HK-2 (cell line): ENCODE measurements around the gene HSPA6.
"Not testable (repeated sequence)": the region's sequence is repeated elsewhere in the genome, so short reads cannot be mapped to it uniquely, and the experiment has no call there.

Source experiments
- DNase-seq: peaks from one replicate; pipeline ENCODE4 v3.0.0-alpha.2; 2018; ENCODE audit not compliant: unreplicated experiment

HSPA6 gene

DNA sequence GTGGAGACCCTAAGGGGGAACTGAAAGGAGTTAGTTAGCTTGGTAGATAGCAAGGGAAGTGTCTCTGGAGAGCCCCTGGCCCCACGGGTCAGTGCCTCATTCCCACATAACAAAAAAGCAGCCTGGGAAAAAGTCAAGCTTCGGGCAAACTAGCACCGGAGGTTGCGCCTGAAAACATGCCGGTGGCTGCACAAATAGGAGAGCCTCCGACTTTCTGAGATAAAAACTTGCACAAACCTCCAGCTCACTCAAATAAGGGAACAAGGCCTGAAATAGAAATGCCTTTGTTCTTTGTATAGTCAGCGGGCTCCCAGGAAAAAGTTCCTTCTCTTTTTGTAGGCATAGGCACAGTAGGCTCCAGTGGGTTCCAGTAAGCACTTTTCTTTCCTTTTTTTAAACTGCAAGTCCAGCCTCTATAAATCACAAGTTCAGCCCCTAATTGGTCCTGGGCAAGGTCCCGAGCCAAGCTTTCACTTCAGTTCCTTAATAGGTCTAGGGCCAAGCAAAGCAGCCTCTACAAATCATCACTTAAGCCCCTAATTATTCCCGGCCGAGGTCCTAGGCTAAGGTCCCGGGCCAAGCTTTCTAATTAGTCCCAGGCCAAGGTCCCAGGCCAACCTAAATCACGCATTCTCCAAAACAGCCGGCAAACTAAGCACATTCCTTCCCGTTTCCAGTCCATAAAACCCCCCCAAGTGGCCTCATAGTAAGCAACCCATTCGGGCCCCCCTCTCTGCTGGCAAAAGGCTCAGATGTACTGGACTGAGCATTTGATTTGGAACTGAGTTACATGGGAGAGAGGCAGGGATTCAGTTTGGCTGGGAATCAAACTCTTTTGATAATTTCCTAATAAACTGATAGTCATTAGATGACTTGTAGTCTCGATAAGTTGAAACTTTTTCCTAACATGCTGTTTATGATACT, 8.6 kb downstream of the HSPA6 start:
- DNase-seq = not testable (repeated sequence)

DNA sequence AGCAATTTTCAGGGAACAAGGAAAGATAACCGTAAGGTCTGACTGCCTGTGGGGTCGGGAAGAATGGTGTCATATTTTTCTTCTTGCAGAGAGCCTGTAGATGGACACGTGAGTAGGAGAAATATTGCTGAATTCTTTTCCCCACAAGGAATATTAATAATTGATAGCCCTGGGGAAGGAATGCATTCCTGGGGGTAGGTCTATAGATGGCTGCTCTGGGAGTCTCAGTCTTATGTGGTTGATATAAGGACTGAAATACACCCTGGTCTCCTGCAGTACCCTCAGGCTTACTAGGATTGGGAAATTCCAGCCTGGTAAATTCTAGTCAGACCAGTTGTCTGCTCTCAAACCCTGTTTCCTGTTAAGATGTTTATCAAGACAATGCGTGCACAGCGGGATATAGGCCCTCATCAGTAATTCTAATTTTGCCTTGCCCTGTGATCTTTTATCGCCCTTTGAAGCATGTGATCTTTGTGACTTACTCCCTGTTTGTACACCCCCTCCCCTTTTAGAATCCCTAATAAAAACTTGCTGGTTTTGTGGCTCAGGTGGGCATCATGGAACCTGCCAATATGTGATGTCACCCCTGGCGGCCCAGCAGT, 12.8 kb downstream of the HSPA6 start:
- not testable (repeated sequence) for DNase-seq

DNA sequence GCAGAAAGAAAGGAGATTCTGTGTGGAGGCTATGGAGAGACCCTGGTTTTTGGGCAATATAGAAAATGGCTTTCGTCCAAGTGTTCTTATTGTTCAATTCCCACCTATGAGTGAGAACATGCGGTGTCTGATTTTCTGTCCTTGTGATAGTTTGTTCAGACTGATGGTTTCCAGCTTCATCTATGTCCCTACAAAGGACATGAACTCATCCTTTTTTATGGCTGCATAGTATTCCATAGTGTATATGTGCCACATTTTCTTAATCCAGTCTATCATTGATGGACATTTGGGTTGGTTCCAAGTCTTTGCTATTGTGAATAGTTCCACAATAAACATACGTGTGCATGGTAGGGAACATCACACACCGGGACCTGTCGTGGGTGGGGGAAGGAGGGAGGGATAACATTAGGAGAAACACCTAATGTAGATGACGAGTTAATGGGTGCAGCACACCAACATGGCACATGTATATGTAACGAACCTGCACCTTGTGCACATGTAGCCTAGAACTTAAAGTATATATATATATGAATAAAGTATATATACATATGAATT, 14.7 kb downstream of the HSPA6 start:
- DNase-seq = not testable (repeated sequence)

DNA sequence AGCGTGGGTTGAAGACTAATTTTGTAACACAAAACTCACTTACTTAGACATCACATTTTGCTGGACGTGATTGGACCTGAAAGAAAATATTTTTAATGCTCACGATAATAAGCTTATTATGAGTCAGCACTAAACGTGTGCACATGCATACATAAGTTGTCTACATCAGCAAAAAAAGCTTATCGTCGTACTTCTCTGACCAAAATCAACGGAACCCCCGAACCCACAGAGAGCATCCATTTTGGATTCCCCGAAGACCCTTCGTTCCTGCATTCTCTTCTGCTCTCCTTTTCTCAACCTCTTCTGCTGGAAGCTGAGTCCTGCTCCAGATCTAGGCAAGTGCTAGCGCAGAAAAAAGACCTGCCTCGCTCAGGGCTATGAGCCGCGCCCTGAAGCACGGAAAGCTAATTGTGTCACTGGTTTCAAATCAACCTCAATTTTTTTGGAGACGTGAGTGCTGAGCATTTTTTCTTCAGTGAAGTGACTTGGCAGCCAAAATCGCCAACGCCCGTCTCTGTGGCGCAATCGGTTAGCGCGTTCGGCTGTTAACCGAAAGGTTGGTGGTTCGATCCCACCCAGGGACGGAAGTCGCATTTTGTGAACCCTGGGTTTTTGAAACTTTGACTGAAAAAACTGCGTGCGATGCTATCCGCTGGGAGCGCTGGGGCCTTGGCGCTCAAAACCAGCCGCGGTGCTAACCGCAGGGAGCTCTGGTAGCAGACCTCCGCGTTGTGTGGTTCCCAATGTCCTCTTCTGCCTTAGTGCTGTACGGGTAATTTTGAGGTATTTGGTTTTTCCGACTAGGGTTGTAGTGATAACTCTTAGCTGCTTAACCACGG, 15.6 kb downstream of the HSPA6 start:
- DNase-seq = peak; percentile 91

DNA sequence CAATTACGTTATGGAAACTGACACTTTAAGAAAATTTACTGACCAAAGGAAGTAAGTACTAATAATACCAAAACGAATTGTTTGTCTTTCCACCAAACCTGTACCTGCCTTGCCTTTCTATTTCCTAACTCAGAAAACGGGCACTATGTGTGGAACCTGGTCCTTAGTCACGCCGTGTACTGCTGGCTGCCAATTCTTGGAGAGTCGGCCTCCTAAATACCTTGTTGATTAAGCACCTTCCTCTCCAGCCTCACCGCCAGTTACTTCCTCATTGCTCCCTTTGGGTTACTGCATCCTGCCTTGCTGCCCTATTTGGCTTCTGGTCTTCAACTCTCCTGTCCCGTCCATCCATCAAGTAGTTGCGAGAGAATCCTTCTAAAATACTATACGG, 16.2 kb downstream of the HSPA6 start:
- DNase-seq = not testable (repeated sequence)

DNA sequence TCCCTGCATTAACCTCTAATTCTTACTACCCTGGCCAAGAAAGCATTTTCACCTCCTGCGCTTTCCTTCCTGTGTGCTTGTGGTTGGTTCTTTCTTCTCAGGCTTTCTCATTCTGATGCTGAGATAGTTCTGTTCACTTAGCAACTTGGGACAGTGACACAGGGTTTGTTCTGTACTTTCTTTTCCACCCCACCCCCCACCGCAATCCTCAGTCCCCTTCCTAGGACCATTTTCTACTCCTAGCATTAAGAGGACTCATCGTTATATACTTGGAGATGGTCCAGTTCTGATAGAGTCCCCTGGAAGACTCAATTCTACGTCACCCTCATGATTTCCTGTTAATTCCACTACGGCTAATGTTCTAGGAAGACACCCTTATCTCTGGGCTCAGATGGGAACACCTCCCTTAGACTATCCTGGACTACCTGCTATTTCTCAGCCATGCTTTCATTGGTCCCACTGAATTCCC, 17.8 kb downstream of the HSPA6 start:
- DNase-seq = not testable (repeated sequence)

DNA sequence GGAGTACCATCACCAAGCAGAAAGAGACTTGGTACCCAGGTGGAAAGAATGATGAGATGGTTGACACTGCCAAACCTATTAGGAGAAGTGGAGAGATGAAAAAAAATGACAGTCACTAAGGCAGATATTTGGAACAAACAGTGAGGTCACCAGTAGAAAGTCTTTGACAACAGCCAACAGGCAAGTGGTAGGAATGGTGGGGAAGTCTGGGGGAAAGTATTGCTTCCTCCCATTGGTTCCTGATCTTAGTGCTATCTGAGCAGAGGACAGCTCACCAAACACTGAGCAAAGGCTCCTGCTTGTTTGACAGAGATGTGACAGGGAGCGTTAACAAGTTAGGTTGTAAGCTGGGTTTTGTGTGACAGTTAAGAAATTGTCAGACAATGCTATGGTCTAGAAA, 18.8 kb downstream of the HSPA6 start:
- not testable (repeated sequence) for DNase-seq

DNA sequence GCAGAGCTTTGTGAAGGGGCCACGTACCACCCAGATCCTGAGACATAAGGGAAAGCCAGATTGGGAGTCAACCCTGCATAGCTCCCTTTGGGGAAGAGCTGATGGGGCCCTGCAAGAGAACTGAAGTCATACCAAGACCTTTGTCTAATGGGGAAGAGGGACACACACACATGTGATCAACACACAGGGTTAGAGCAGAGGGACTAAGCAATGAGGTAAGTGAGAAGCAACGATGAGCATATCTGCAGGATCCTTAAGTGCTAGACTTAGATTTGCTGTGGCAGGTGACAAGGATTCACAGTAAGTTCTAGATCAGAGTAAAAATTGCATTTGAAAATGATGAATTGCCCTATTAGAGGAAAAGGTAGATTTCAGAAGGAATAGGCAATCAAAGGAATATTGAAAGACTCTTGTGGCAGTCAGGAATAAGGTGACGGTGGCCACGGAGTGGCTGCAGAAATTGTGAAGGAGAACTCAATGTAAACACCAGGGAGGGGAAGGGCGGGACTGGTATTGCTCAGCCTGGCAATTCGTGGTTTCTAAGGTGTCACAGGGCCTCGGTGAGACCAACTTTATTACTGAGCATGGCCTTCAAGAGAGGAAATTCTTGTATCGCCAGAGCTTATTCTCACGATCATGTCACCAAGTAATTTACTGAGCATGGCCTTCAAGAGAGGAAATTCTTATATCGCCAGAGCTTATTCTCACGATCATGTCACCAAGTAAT, 20.8 kb downstream of the HSPA6 start:
- not testable (repeated sequence) for DNase-seq

DNA sequence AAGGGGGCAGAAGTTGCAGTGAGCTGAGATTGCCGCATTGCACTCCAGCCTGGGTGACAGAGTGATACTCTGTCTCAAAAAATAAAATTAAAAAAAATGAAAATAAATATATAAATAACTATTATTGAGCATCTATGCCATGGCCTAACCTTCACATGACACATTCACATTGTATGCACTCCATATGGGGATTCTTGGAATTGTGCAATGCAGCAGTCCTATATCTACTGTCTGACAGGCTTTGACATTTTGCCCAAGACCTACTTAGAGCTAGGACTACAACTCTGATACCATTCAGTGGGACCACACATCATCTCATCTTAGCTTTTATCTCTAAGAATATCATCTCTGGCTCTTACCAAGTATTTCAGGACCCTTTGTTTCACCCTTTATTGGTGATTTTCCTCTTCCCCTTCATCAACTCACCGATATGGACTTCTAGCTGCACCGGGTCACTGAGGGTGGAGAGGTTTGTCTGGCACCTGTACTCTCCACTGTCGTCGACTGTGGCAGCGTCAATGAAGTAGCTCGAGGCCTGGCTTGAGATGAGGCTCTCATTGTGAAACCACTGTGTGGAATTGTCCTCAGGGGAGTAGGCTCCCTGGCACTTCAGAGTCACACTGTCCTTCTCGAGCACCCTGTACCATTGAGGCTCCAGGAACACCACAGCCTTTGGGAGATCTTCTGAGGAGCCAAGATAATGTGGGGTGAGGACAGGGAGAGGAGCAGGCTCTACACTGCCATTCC, 23.8 kb downstream of the HSPA6 start:
- DNase-seq = not testable (repeated sequence)

DNA sequence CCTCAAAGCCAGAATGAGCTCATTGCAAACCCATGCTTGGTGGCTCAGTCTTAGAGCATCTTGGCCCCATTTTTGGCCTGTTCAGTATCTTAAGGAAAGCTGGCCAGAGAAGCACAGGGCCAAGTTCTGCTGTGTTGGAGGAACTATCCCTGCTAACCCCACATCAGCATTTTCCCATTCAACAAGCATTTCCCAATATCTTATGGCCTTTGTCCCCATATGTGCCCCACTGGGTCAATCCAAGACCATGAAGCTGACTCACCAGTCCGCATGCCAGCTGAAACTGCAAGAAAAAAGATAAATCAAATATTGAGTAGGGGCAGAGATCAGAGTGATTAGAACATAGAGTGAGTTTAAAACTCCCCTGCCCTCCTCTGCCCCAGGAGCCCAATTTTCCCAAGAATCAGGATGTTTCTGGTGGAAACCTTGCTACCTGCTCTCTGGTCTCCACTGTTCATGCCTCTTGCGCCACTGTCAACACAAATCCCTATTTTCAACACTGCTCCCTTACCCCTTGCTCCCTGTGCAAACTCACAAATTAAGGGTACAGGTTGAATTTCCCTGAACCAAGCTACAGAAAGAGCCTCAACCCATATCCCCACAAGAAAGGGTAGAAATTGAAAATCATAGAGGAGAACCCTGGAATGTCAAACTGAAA, 24.5 kb downstream of the HSPA6 start:
- not testable (repeated sequence) for DNase-seq

DNA sequence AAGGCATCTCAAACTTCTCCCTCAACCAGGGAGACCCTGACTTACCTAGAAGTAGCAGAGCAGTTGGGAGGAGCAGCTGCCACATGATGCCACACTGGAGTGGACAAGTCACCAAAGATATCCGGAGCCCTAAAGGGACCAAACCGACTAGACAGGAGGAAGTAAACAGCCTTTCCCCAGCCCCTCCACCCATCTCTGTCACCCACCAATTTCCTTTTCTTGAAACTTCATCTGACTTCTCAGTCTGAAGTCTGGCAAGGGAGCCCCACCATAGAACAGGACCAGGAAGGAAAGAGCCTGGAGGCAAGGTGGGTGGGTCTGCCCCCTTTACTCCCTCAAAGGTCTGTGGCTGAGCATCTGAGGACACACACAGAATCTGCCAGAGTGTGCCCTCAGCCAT, 25.3 kb downstream of the HSPA6 start, which contains the start of gene FCGR3A:
Gene FCGR3A (minus strand): TSS at position 167 of the 400 bp plus-strand sequence. CDS start 82 bp downstream, at position 85.
- no peak for DNase-seq

DNA sequence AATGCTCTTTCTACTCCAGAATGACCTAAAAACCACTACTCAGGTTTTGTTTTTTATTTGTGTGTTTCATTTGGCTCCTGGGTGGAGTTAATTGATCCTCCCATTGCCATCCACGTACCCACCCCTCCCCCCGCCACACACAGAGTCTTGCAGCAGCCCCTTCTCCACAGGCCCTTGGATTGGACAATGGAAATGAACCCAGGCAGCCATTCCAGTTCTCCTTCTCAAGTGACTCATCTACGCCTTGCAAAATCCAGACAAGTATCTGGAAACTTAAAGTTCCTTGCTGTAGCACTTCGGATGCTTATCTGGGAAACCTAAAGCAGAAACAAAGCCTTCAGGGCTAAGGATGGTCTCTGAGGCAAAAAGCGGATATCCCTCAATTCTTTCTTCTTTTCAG, 26.6 kb downstream of the HSPA6 start:
- not testable (repeated sequence) for DNase-seq

DNA sequence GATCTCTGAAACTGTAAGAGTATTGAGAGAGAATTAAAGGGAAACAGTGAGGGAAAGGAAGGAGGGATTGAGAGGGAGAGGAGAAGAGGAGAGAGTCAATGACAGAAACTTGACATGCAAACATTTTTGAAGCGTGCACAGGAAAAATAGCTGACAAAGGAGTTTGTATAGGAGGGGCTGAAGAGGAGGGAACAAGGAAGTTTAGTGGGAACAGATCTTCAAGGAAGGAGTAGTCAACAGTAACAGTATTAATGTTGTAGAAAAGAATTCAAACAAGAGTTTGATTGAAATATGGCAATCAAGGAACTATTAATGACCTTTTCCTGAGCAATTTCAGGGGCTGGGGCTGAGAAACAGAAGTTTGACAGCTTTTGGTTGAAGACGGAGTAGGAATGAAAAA, 29.3 kb downstream of the HSPA6 start:
- not testable (repeated sequence) for DNase-seq

DNA sequence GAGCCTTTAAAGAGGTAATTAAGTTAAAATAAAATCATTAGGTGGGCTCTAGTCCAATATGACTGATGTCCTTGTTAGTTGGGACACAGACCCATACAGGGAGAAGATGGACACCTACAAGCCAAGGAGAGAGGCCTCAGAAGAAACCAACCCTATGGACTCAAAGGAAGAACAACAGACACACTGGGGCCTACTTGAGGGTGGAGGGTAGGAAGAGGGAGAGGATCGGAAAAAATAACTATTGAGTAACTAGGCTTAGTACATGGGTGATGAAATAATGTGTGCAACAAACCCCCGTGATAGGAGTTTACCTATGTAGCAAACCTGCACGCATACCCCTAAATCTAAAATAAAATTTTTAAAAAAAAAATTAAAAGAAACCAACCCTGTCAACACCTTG, 30.0 kb downstream of the HSPA6 start:
- not testable (repeated sequence) for DNase-seq

DNA sequence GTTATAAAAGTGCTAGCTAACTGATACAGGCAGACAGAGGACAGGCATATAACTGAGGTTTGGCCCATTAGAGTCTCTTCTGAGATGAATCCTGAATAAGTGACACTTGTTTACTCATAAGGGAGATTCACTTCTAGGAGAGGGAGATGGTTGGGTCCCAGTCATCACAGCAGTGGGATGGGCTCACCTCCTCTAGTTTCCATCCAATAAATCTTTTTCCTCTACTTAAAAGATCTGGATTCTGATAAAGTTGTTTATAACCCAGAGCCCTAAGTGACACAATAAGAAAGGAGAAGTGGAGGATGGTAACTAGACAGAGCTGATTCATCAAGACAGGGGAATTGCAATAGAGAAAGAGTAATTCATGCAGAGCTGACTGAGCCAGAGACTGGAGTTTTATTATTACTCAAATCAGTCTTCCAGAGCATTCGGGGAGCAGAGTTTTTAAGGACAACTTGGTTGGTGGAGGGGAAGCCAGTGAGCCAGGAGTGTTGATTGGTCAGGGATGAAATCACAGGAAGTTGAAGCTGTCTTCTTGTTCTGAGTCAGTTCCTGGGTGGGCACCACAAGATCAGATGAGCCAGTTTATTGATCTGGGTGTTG, 30.6 kb downstream of the HSPA6 start:
- not testable (repeated sequence) for DNase-seq

DNA sequence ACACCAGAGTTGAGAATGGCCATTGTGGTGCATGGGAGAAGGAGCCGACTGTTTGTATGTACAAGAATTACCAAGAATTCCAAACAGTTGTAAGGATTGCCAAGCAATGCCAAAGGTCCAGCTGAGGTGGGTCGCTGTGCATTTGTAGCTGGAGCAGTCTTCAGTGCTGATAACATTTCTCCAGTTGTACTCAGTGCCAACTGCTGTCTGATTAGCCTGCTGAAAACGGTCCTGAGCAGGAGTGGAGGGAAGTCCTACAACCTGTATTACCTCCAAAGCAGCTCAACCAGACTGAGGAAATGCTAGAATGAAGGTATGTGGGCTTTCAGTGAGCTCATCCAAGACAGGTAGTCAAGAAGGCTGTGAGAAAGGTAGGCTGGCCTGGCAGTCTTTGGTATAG, 31.8 kb downstream of the HSPA6 start:
- DNase-seq = not testable (repeated sequence)

DNA sequence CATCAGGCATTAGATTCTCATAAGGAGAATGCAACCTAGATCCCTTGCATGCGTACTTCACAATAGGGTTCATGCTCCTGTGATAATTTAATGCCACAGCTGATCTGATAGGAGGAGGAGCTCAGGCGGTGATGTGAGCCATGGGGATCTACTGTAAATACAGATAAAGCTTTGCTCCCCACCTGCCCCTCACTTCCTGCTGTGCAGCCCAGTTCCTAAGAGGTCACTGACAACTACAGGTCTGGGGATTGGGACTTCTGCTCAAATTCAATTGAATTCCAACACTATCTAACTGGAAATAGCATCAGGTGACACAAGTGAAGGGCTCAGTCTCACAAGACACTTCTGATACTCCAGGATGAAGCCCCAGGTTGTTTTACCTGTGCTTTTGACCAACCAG, 32.6 kb downstream of the HSPA6 start:
- not testable (repeated sequence) for DNase-seq

DNA sequence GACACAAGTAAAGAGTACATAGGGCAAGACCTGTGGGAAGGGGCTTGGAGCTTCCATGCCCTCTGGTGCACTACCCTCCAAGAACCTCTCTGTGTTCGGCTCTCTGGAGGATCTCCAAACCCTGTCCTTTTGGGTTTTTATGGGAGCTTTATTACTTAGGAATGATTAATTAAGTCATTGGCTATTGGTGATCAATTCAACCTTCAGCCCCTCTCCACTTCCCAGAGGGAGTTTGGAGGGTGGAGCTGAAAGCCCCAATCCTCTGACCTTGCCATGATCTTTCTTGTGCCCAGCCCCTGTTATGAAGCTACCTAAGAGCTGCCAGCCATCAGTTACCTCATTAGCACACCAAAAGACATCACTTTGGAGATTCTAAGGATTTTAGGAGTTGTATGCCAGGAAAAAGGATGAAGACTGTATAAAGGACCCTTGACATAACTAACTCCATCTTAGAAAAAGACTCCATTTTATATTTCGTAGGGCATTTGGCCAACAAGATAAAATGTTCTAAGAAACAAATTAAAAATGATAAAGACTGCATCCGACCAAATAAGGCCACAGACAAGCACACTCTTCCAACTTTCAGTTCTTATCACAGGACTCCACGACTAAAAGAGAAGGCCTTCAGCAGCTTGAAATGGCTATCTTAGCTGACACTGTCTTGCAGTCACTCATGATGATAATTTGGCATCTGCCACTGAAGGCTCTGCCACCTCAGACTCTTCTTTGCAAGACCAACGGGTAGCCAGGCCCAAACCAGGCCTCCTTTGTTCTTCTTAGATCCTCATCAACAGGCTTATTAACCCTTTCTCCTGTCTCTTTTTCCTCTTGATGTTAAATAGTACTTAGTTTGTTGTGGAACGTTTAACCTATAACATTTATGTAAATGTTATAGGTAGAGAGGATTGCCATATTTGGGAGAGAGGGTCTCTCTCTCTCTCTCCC, 33.4 kb downstream of the HSPA6 start:
- not testable (repeated sequence) for DNase-seq
